HL-60 (cell line): ENCODE results near the gene ITPRIP.

Experiments
- DNase-seq, 2 experiments: peaks; one replicate each; pipeline ENCODE4 v3.0.0-alpha.2; 2010 to 2020; ENCODE audit warnings: low read depth in 1 of 2, low spot score in 1 of 2
- H3K27ac ChIP-seq: fragments of 250-450 bp; sonication (Bioruptor Pico); replicated peaks from 2 replicates; pipeline ENCODE4 v1.5.1; 2020; ENCODE audit warnings: mild to moderate bottlenecking, moderate library complexity
- H3K27me3 ChIP-seq: fragments of 250-450 bp; sonication (Bioruptor Pico); 2 replicates; pipeline ENCODE4 v1.5.1; 2021; ENCODE audit warnings: mild to moderate bottlenecking, moderate library complexity; ENCODE audit not compliant: insufficient read depth, poor library complexity, severe bottlenecking
- H3K4me3 ChIP-seq: replicated peaks from 2 replicates; pipeline ENCODE4 v1.5.1; 2011; ENCODE audit warnings: mild to moderate bottlenecking, control low read depth, low read length; ENCODE audit not compliant: insufficient read depth
- GABPA ChIP-seq: IDR thresholded peaks from 2 replicates; pipeline ENCODE4 v1.6.1; 2012; ENCODE audit warnings: low read depth
- POLR2AphosphoS5 ChIP-seq: IDR thresholded peaks from 2 replicates; pipeline ENCODE4 v1.6.1; 2012; ENCODE audit warnings: low read depth
- SPI1 ChIP-seq: IDR thresholded peaks from 2 replicates; pipeline ENCODE4 v1.6.1; 2012; ENCODE audit warnings: low read depth, mild to moderate bottlenecking, borderline replicate concordance
- TF ChIP-seq, protein P1 (sequence below): IDR thresholded peaks from one replicate; pipeline ENCODE4 v1.5.1; 2011; ENCODE audit warnings: low read length, control low read depth, inconsistent platforms; ENCODE audit not compliant: insufficient read depth
- TF ChIP-seq, protein P2 (sequence below): IDR thresholded peaks from 2 replicates; pipeline ENCODE4 v1.6.1; 2012; ENCODE audit warnings: low read depth; ENCODE audit not compliant: insufficient replicate concordance

The ITPRIP gene

GRCh38 chr10:104316321-104317099 is 21.8 kb downstream of the ITPRIP start:
- H3K27me3 ChIP-seq = no peaks in the 10 kb centered on the region
- DNase-seq = no peak
- TF ChIP-seq, protein P1, sequence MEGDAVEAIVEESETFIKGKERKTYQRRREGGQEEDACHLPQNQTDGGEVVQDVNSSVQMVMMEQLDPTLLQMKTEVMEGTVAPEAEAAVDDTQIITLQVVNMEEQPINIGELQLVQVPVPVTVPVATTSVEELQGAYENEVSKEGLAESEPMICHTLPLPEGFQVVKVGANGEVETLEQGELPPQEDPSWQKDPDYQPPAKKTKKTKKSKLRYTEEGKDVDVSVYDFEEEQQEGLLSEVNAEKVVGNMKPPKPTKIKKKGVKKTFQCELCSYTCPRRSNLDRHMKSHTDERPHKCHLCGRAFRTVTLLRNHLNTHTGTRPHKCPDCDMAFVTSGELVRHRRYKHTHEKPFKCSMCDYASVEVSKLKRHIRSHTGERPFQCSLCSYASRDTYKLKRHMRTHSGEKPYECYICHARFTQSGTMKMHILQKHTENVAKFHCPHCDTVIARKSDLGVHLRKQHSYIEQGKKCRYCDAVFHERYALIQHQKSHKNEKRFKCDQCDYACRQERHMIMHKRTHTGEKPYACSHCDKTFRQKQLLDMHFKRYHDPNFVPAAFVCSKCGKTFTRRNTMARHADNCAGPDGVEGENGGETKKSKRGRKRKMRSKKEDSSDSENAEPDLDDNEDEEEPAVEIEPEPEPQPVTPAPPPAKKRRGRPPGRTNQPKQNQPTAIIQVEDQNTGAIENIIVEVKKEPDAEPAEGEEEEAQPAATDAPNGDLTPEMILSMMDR = no peak
- TF ChIP-seq GABPA = no peak
- TF ChIP-seq SPI1 = no peak
- TF ChIP-seq, protein P2, sequence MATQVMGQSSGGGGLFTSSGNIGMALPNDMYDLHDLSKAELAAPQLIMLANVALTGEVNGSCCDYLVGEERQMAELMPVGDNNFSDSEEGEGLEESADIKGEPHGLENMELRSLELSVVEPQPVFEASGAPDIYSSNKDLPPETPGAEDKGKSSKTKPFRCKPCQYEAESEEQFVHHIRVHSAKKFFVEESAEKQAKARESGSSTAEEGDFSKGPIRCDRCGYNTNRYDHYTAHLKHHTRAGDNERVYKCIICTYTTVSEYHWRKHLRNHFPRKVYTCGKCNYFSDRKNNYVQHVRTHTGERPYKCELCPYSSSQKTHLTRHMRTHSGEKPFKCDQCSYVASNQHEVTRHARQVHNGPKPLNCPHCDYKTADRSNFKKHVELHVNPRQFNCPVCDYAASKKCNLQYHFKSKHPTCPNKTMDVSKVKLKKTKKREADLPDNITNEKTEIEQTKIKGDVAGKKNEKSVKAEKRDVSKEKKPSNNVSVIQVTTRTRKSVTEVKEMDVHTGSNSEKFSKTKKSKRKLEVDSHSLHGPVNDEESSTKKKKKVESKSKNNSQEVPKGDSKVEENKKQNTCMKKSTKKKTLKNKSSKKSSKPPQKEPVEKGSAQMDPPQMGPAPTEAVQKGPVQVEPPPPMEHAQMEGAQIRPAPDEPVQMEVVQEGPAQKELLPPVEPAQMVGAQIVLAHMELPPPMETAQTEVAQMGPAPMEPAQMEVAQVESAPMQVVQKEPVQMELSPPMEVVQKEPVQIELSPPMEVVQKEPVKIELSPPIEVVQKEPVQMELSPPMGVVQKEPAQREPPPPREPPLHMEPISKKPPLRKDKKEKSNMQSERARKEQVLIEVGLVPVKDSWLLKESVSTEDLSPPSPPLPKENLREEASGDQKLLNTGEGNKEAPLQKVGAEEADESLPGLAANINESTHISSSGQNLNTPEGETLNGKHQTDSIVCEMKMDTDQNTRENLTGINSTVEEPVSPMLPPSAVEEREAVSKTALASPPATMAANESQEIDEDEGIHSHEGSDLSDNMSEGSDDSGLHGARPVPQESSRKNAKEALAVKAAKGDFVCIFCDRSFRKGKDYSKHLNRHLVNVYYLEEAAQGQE = no peak
- H3K4me3 ChIP-seq = no peak overlapping the region
- H3K27ac ChIP-seq = no peak overlapping the region

GRCh38 chr10:104315486-104315921 is 22.8 kb downstream of the ITPRIP start:
- no peak overlapping the region for H3K4me3 ChIP-seq
- H3K27me3 ChIP-seq = no peaks in the 10 kb centered on the region
- DNase-seq = no peak
- TF ChIP-seq POLR2AphosphoS5 = no peak
- TF ChIP-seq, protein P1 = no peak
- TF ChIP-seq SPI1 = no peak
- H3K27ac ChIP-seq = no peak overlapping the region

DNA sequence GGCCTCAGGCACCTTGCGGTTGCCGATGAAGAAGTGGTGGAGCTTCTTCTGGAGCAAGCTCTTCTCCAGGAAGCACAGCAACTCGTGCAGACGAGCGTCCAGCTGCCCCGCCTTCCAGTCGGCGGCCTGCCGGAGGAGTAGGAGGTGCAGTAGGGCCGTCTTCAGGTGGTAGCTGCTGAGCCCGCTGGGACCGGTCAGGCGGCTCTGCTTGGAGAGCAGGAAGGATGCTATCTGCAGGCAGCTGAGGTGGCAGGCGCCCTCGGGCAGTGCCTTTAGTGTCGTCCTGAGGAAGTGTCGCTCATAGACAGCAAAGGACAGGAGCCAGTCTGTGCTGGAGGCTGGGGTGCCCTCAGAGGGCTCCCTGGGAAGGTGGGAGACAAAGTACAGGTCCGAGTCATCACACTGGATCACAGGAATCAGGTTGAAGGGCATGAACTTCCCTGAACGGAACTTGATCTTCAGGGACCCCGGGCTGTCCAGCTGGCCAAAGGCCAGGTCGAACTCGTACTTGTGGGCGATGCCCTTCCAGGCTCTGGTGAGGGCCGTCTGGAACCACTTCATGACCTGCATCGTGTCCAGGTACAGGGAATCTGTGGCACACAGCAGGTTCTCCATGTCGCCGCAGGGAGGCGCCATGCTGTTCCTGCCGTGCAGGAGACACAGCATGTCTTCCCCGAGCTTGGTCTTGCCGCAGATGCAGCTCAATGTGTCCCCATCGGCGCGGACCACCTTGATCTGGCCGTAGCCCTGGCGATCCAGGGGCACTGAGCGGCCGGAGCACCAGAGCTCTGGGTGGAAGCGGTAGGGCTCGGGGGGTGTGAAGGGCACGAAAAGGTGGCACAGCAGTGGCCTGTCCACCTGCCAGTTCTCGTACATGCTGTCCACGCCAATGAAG is 23.4 kb downstream of the ITPRIP start:
- no peaks in the 10 kb centered on the region for H3K27me3 ChIP-seq
- no peak overlapping the region for H3K4me3 ChIP-seq
- DNase-seq = no peak
- TF ChIP-seq SPI1 (no peak), POLR2AphosphoS5 (no peak), GABPA (no peak)
- TF ChIP-seq, protein P2 = no peak
- TF ChIP-seq, protein P1 = no peak
- H3K27ac ChIP-seq = no peak overlapping the region
